Peyer's patch (tissue), 4 donors: ENCODE data around the gene SALL1.

Experiments
- POLR2A ChIP-seq, 2 donors: fragments of 450-650 bp; IDR thresholded peaks; one replicate each; pipeline ENCODE4 v1.5.1; 2017; ENCODE audit warnings: antibody characterized with exemption in 2 of 2, mild to moderate bottlenecking in 2 of 2, moderate library complexity in 2 of 2
- TF ChIP-seq, protein P1 (sequence below), 6 experiments: fragments of 450-650 bp in 4 of 6; fragments of 200-600 bp in 2 of 6; sonication (generic) in 1 of 6; IDR thresholded peaks; one replicate each; pipeline ENCODE4 v1.5.1; 2017 to 2019; ENCODE audit warnings: antibody characterized with exemption in 6 of 6, mild to moderate bottlenecking in 3 of 6, moderate library complexity in 1 of 6

DNA sequence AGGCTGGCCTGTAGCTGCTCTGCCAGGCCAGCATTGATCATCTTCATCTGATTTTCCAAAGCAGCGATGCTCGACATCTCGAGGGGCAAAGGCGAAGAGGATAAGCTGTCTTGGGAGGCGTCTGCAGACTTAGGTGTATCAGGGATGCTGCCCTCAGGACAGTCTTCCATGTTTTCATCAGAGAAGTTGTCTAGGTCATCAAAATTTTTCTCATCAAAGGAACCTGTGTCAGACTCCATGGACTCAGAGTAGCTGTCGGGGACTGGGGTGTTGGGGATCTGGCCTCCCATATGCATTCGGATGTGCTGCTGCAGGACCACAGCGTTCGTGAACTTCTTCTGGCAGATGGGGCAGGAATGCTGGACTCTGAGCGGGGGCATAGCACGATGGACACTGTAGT is 11.5 kb downstream of the SALL1 start:
- TF ChIP-seq, protein P1, sequence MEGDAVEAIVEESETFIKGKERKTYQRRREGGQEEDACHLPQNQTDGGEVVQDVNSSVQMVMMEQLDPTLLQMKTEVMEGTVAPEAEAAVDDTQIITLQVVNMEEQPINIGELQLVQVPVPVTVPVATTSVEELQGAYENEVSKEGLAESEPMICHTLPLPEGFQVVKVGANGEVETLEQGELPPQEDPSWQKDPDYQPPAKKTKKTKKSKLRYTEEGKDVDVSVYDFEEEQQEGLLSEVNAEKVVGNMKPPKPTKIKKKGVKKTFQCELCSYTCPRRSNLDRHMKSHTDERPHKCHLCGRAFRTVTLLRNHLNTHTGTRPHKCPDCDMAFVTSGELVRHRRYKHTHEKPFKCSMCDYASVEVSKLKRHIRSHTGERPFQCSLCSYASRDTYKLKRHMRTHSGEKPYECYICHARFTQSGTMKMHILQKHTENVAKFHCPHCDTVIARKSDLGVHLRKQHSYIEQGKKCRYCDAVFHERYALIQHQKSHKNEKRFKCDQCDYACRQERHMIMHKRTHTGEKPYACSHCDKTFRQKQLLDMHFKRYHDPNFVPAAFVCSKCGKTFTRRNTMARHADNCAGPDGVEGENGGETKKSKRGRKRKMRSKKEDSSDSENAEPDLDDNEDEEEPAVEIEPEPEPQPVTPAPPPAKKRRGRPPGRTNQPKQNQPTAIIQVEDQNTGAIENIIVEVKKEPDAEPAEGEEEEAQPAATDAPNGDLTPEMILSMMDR (IDR thresholded peaks at IDR 0.05) = no peak
- TF ChIP-seq POLR2A (IDR thresholded peaks at IDR 0.05) = no peak
